ENCODE results near the gene UVSSA. TPM values are rescaled to one million over a fixed set of nuclear protein-coding genes. Genes with fewer than 3 reads are reported as not detected.

The UVSSA gene
- total RNA-seq, 1 donor from 2014 or later = 6.5 TPM

GRCh38 chr4:1340861-1341260, 6.1 kb upstream of the UVSSA start:
- DNase-seq (ENCODE audit: missing footprints) (peak; percentile 58), ATAC-seq (no peak)
- intact Hi-C loops (cut with DNase I) = no loop called here

DNA sequence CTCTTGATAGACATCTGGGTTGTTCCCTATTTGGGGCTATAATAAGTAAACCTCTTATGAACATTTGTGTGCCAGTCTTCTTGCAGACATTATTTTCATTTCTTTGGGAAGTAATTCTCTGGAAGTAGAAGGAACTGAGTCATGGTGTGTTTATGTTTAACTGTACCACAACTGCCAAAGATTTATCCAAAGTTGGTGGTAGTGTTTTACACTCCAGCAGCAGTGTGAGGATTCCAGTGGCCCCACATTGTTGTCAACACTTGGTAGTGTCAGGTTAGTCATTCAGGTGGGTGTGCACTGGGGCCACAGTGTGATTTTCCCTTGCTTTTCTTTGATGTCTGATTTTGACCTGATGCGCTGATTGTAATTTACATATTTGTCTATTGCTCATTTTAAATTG, 5.0 kb upstream of the UVSSA start:
- intact Hi-C loops (cut with DNase I) = no loop called here
- no peak for DNase-seq (ENCODE audit: missing footprints)
- no peak for ATAC-seq

- no peak for DNase-seq (ENCODE audit: missing footprints)
- ATAC-seq = no peak
- intact Hi-C loops (cut with DNase I) = no loop called here
Measured at GRCh38 chr4:1344696-1345095, 2.3 kb upstream of the UVSSA start.

DNA sequence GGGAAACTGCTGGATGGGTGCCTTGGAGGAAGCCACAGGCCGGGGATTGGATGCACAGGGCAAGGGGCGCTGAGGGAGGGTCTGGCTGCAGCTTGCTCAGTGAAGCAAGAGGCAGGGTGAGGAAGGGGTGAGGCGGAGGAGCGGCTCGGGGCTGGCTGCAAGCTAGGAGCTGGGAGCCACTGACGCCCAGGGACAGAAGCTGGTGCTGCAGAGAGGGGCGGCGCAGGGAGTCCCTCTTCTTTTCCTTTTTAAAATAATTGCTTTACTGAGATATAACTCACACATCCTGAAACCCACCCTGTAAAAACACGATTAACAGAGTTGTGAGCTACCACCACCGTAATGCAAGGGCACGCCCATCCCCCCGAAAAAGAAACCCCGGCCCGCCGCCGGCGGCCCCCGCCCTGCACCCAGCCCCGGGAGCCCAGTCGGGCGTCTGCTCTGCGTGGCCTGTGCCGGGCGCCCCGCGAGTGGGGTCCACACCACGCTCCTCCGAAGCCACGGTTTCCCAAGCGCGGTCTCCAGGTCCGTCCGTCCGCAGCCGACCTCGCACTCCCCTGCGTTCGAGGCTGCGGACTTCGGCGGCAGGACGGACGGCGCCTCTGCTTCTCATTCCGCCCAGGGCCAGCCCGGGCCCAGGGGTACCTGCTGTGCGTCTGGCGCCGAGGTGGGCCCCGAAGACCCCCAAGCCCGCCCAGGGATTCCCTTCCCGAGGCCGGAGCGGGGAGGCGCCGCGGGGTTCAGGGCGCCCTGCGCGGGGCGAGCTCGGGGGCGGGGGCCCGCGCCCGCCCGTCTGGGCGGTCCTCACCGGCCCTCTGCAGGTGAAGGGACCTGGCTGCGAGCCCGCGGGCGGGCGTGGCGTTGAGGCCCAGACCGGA, 866 bp upstream of the UVSSA start:
- DNase-seq (ENCODE audit: missing footprints) (peak; percentile 81), ATAC-seq (peak; percentile 4)
- intact Hi-C loops (cut with DNase I) = loop anchor here (1.0 to 2.0 kb wide), 3 partner anchors 57 to 215 kb away; partner anchors contain the start of gene MAEA

DNA sequence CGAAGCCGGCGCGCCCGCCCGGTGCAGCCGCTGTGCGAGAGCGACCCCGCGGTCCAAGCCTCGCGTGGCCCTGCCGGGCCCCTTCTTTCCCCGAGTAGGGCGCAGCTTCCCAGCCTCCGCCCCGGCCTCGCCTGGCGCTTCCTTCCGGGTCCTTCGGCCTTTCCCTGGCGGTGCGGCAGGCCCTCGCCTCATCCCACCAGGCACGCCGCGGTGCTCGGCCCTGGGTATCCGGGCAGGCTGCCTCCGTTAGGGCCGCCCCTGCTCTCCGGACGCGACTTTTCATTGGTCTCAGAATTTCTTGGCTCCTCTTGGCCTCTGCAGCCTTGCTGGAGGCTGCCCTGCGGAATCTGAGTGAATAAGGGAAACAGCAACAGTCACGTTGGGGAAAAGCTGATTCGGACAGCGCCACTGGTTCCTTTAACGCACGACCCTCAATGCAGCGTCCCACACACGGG, 429 bp downstream of the UVSSA start:
- intact Hi-C loops (cut with DNase I) = loop anchor here (2.0 kb wide), 2 partner anchors 59 to 217 kb away; partner anchors contain the start of gene MAEA
- peak; percentile 46 for ATAC-seq
- peak; percentile 89 for DNase-seq (ENCODE audit: missing footprints)

DNA sequence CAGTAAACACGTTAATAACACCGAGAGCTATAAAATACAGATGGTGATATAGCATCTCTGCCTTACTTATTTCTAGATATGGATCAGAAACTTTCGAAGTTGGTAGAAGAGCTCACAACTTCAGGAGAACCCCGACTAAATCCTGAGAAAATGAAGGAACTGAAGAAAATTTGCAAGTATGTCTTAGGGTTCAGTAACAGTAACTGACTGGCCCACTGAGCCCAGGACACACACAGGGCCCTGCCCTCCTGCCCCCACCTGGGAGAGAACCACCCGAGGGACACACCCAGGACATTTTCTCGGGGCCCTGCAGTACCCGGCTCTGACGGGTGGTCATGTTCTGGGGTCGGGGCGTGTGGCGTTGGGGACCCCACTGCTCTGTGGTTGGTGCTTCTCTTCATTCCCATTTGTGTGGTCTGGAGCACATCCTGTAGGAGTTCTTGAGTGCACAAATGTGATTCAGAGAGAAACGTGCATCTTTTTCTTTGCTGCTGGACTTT, 1.1 kb downstream of the UVSSA start:
- ATAC-seq (no peak), DNase-seq (ENCODE audit: missing footprints) (peak; percentile 71)
- intact Hi-C loops (cut with DNase I) = no loop called here

DNA sequence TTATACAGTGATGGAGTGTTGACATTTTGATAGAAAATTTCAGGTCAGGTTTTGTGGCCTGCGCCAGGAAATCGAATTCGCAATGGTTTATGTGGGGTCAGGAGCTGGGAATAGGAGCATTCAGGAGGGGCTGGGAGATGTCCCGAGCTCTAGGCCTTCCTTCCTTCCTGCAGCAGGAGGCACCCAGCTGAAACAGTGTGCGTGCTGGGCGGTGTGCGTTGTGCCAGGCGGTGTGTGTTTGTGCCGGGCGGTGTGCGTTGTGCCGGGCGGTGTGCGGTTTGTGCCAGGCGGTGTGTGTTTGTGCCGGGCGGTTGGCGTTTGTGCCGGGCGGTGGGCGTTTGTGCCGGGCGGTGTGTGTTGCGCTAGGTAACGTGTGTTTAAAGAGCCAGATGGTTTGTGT, 1.7 kb downstream of the UVSSA start:
- intact Hi-C loops (cut with DNase I) = no loop called here
- ATAC-seq (no peak), DNase-seq (ENCODE audit: missing footprints) (peak; percentile 45)

DNA sequence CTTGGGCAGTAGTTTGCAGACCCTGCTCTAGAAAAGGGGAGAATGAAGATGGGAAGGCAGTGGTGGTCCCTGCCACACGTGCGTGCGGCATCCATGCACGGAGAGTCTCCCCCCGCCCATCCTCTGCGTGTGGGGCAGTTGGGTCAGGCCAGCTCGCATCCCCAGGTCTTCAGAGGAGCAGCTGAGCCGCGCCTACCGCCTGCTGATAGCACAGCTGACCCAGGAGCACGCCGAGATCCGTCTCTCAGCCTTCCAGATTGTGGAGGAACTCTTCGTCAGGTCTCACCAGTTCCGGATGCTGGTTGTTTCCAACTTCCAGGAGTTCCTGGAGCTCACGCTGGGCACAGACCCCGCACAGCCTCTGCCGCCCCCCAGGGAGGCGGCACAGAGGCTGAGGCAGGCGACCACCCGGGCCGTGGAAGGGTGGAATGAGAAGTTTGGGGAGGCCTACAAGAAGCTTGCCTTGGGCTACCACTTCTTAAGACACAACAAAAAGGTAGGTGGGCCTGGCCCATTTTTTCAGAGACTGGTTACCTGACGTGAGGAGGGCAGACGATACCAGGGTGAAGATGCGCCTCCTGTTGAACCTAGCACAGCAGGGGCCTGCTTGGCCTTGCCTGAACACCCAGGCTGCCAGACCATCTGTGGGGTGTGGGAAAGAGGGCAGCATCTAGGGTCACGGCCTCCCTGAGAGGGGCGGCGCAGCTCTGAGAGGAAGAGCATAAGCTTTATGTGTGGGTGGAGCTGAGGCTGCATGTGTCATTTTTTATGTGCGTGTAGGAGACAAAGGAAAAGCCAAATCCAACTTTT, 2.6 kb downstream of the UVSSA start:
- ATAC-seq (no peak), DNase-seq (ENCODE audit: missing footprints) (peak; percentile 45)
- intact Hi-C loops (cut with DNase I) = no loop called here

DNA sequence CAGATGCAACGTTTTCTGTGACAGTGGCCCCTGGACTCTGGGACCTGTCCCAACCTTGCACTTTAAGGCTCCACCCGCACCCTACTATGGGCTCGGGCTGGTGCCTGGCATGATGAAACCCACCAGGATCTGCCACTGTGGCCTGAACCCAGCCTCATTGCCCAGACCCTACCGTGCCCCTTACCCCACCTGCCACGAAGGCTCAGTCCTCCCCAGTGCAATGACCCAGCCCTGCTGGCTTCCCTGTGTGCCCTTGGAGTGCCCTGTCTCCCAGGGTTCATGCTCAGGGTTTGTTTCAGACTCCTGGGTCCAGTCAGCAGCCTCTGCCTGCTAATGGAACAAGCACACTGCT, 3.1 kb downstream of the UVSSA start:
- no peak for DNase-seq (ENCODE audit: missing footprints)
- intact Hi-C loops (cut with DNase I) = no loop called here
- no peak for ATAC-seq

DNA sequence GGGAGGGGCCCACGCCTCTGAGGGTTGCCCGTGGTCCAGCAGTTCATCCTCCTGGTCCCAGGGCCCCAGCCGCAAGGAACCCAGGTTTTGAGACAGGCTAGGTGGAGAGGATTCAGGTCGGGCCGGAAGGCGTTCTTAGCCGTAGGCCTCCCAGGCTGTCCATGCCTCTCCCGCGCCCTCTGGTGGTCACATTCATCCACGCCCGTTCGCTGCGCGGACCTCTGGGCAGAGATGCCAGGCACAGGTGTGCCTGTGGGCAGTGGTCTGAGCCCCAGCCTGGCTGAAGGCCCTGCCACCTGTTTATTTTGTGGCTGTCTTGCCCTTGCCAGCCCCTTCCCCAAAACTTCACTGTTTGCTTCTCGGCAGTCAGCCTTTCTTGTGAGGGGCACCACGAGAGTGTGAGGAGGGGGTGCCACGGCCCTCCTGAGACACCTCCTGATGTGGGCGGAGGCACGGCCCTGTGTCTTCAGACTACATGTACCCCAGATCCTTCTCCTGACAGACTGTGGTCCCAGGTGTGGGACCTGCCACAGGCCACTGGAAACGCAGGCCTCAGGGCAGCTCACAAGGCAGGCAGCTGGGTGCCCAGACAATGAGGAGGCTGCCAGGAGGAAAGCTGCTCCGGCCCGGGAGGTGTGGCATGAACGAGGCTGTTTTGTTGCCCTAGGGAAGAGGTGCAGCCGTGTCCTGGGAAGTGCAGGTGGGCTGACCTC, 5.0 kb downstream of the UVSSA start:
- no peak for ATAC-seq

GRCh38 chr4:1352567-1352900, 5.5 kb downstream of the UVSSA start:
- no peak for DNase-seq (ENCODE audit: missing footprints)
- intact Hi-C loops (cut with DNase I) = no loop called here
- no peak for ATAC-seq

More for the DNA sequence above, 5.0 kb downstream of the UVSSA start:
- intact Hi-C loops (cut with DNase I) = no loop called here
- peak; percentile 93 for DNase-seq (ENCODE audit: missing footprints)

DNA sequence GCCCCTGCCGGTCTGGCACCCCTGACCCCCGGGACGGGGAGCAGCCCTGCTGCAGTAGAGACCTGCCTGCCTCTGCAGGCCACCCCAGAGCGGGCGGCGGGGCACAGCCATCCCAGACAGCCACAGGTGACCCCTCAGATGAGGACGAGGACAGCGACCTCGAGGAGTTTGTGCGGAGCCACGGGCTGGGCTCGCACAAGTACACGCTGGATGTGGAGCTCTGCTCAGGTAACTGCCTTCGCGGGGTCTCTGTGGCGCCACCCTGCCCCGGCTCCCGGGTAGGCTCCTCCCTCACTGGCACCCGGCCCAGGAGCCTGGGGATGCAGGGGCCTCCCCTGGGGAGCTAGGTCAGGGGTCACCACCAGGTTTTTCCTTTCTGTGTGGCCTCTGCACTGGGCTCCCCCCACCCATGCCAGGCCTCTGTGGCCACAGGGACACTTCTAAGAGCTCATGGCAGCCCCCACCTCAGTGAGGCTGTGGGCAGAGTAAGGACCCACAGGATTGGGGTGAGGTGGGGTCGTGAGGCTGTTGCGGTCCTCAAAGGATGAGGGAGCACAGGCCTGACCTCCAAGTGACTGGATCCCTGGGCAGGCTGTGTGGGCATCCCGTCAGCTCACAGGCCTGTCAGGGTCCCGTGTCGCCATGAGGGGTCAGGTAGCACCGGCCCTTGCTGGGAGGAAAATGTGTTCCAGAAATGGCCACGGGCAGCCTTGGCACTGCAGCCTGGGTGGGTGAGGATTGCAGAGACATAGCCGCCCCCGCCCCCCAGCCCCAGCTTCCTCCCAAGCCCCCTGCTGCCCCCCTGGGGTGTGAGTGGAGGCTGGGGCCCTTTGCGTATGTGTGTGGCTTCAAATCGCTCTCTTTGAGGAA, 6.4 kb downstream of the UVSSA start:
- intact Hi-C loops (cut with DNase I) = no loop called here
- DNase-seq (ENCODE audit: missing footprints) (no peak), ATAC-seq (no peak)

DNA sequence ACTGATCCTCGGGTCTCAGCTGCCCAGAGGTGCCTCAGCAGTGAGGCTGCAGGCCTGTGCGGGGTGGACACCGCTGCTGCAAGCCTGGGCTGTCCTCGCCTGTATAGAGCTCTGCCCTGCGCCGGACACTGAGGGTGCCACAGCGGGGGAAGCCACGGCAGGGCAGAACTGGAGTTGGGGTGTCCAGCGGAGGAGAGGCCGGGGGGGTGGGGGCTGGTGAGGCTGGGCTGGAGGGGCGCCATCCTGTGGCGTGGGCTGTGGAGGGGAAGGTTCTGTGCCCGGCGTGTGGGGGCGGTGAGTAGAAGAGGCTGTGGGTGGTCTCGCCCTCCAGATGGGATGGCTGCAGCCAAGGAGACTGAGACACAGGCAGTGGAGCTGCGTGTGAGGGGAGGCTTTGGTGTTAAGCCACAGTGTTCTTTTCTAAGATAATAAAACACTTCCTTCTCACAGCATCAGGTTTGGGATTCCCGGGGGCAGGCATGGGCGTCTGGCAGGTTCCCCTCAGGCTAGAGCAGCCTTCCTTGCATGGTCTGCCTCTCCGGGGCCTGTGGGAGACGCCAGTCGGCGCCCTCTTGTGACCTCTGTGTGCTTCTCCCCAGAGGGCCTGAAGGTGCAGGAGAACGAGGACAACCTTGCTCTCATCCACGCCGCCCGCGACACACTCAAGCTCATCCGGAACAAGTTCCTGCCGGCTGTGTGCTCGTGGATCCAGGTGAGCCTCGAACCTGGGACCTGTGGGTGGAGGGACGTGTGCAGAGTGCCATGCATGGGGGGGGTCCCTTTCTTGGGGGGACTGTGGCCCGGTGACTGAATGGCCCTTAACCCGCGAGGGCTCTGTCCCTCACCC, 7.4 kb downstream of the UVSSA start:
- intact Hi-C loops (cut with DNase I) = no loop called here
- DNase-seq (ENCODE audit: missing footprints) = peak; percentile 61
- no peak for ATAC-seq

DNA sequence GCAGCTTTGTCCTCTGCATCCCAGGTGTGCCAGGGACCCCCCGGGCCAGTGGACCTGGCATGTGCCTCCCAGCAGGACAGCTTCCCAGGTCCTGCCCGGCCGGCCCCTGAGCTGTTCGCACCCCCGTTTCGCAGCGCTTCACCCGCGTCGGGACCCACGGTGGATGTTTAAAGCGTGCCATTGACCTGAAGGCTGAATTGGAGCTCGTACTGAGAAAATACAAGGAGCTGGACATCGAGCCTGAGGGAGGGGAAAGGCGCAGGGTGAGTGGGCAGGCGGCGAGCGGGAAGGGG, 7.9 kb downstream of the UVSSA start:
- intact Hi-C loops (cut with DNase I) = no loop called here
- ATAC-seq (no peak), DNase-seq (ENCODE audit: missing footprints) (no peak)

DNA sequence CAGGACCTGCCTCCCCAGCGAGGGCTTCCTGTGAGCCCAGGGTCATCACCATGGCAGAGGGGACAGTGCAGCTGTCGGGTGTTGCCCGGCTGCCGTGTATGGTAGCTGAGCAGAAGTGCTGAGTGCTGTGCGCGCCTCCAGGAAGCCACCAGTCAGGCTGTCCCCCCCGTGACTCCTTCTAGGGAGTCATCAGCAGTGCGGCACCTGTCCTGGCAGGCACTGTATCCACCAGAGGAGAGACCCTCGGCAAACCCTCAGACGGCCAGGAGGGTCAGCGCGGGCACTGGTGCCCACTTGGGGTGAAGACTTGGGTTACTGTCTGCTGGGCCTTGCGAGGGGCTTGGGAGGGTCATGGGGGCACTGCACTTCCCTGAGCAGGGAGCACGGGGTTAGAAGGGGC, 8.4 kb downstream of the UVSSA start:
- DNase-seq (ENCODE audit: missing footprints) (peak; percentile 22), ATAC-seq (no peak)
- intact Hi-C loops (cut with DNase I) = no loop called here

DNA sequence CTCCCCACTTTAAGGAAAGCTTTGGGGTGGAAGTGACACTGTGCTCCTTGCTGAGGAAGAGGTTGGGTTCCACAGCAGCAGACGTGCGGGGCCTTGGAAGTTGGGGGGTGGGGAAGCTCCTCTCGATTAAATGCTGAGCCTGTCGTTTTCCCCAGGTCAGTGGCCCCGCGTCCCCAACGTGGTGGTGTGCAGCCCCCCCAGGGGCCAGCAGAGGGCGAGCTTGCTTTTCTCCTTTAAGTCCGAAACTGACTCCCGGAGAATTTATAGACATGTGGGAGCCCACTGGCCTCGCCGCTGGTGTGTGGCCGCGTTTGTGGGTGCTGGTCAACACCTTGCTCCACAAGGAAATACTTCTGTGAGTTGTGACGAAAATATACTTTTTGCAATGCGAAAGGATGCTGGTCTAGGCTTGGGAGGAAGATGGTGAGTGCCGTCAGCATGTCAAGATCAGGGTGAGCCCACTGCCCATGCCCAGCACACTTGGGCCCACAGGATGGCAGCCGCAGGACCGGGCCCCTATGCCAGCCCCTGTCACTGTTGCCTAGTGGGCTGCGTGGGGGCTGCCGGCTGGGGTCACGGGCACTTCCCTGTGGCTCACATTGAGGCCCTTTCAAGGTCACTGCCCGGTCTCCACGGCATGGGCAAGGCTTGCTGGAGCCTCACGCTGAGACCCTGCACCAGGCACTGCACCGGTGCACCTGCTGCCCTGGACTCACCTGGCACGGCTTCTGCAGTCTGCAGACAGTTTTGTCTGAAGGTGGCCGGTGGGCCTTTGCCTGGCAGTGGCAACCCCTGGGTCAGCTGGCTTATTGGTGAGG, 9.4 kb downstream of the UVSSA start:
- peak; percentile 35 for ATAC-seq
- peak; percentile 85 for DNase-seq (ENCODE audit: missing footprints)
- intact Hi-C loops (cut with DNase I) = loop anchor here (2.0 kb wide), 1 partner anchor 272 kb away; no protein-coding TSS in a partner anchor
